ENCODE results near the gene RPTOR.

The RPTOR gene

DNA sequence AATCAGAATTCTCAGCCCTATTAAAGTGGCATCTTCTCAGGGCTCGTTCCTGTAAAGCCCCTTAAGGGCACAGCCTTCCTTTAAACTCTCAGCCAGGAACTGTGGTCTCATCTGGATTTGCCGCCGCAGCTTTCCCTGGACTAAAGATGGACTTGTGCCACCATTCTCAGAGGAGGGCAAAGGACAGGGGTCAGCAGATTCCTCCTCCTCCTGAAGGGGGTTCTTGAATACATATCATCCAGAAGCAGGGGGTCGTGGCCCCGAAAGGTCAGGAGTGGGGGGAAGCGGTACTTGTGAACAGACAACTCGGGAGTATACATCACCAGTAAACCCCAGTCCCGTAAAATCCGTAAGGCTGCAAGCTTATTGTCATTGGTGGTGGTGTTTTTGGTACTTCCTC is 174.8 kb downstream of the RPTOR start:
- Histone ChIP-seq H3K9me3 (ENCODE audit: insufficient read depth, low read length, severe bottlenecking) (no peaks in the 10 kb centered on the region), H4K20me1 (ENCODE audit: insufficient read depth, low read length) (peaks cover 11% of the 10 kb centered on the region; the same call in 1 of the 2 replicates), H3K79me2 (ENCODE audit: insufficient read depth, low read length) (peaks cover 79% of the 10 kb centered on the region), H3K9ac (ENCODE audit: low read depth, low read length) (no peak overlapping the region), H2AFZ (ENCODE audit: low read depth, low read length) (no peak overlapping the region), H3K4me1 (ENCODE audit: insufficient read depth, low read length) (peaks cover 34% of the 10 kb centered on the region), H3K36me3 (ENCODE audit: insufficient read depth, low read length) (no peaks in the 10 kb centered on the region), H3K4me3 (ENCODE audit: low read depth in 1 of 2, low read length in 2 of 2) (no peak overlapping the region), H3K4me2 (ENCODE audit: insufficient read depth, low read length) (no peak overlapping the region), H3K27me3 (ENCODE audit: insufficient read depth, low read length, poor library complexity) (no peaks in the 10 kb centered on the region), H3K27ac (ENCODE audit: low read length) (peak overlapping the region; percentile 43; the same call in 1 of the 2 replicates)
- no peak for ATAC-seq (ENCODE audit: insufficient read depth, low read depth)
- DNase-seq: no peak
- TF ChIP-seq EZH2 (IDR thresholded peaks at IDR 0.05; ENCODE audit: borderline replicate concordance, low read depth, low read length, severe bottlenecking): no peak
- TF ChIP-seq, protein P1, sequence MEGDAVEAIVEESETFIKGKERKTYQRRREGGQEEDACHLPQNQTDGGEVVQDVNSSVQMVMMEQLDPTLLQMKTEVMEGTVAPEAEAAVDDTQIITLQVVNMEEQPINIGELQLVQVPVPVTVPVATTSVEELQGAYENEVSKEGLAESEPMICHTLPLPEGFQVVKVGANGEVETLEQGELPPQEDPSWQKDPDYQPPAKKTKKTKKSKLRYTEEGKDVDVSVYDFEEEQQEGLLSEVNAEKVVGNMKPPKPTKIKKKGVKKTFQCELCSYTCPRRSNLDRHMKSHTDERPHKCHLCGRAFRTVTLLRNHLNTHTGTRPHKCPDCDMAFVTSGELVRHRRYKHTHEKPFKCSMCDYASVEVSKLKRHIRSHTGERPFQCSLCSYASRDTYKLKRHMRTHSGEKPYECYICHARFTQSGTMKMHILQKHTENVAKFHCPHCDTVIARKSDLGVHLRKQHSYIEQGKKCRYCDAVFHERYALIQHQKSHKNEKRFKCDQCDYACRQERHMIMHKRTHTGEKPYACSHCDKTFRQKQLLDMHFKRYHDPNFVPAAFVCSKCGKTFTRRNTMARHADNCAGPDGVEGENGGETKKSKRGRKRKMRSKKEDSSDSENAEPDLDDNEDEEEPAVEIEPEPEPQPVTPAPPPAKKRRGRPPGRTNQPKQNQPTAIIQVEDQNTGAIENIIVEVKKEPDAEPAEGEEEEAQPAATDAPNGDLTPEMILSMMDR (IDR thresholded peaks at IDR 0.05; ENCODE audit: borderline replicate concordance, extremely low read depth, low read length, poor library complexity, severe bottlenecking): no peak

DNA sequence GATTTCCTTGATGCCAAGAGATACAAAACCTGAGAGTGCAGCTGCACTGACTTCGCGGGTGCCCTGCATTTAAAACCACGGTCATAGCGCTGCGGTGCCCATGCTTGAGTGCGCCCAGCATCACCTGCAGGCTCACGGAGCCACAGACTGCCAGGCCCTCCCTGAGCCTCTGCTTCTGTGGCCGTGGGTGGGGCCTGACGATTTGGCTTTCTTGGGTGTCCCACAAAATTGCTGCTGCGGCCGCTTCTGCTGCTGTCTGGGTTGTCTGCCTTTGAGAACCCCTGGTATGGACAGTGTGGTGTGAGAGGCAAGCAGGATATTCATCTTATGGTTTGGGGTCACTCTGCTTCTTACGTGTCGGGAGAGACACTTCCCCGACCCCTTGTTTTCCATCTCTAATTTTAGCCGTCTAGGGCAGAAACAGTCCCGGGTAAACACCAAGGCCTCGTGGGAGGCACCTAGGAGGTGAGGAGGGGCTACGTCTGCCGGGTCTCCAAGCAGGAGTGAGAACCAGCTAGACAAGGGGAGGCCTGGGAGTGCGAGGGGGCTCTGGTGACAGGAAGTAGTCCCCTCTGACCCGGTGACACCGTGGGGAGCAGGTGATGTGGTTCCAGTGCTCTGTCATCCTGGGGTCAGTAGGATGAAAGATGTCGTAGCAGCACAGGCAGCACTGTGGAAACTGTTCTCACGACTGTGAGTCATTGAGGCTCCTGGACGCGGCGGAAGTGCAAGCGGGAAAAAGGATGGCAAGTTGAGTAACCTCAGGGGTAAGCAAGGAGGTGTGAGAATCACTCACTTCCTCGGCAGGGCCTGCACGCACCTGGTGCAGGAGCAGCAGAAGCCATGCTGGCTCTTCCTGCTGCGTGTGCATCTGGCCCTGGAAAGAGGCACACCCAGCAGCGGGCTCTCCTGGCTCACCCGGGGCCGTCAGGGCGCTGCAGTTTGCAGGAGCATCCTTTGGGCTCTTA is 176.3 kb downstream of the RPTOR start:
- no peak overlapping the region for H3K4me3 ChIP-seq (ENCODE audit: low read depth in 1 of 2, low read length in 2 of 2)
- no peaks in the 10 kb centered on the region for H3K9me3 ChIP-seq (ENCODE audit: insufficient read depth, low read length, severe bottlenecking)
- ATAC-seq (ENCODE audit: insufficient read depth, low read depth) (0 out of 3 replicates have a peak, but pooled peaks have one; percentile 47), DNase-seq (peak; percentile 49)
- H3K4me2 ChIP-seq (ENCODE audit: insufficient read depth, low read length): no peak overlapping the region
- peaks cover 13% of the 10 kb centered on the region; the same call in 1 of the 2 replicates for H4K20me1 ChIP-seq (ENCODE audit: insufficient read depth, low read length)
- TF ChIP-seq, protein P1 (IDR thresholded peaks at IDR 0.05; ENCODE audit: borderline replicate concordance, extremely low read depth, low read length, poor library complexity, severe bottlenecking): no peak
- no peak for TF ChIP-seq EZH2 (IDR thresholded peaks at IDR 0.05; ENCODE audit: borderline replicate concordance, low read depth, low read length, severe bottlenecking)
- H2AFZ ChIP-seq (ENCODE audit: low read depth, low read length): no peak overlapping the region
- H3K9ac ChIP-seq (ENCODE audit: low read depth, low read length): no peak overlapping the region
- no peaks in the 10 kb centered on the region for H3K36me3 ChIP-seq (ENCODE audit: insufficient read depth, low read length)
- peaks cover 40% of the 10 kb centered on the region for H3K4me1 ChIP-seq (ENCODE audit: insufficient read depth, low read length)
- H3K27ac ChIP-seq (ENCODE audit: low read length): peak overlapping the region; percentile 38
- H3K27me3 ChIP-seq (ENCODE audit: insufficient read depth, low read length, poor library complexity): no peaks in the 10 kb centered on the region
- peaks cover 88% of the 10 kb centered on the region for H3K79me2 ChIP-seq (ENCODE audit: insufficient read depth, low read length)

GRCh38 chr17:80722661-80723060 is 178.0 kb downstream of the RPTOR start:
- H3K36me3 ChIP-seq (ENCODE audit: insufficient read depth, low read length): peaks cover 14% of the 10 kb centered on the region
- H3K9ac ChIP-seq (ENCODE audit: low read depth, low read length): no peak overlapping the region
- no peak for TF ChIP-seq EZH2 (IDR thresholded peaks at IDR 0.05; ENCODE audit: borderline replicate concordance, low read depth, low read length, severe bottlenecking)
- TF ChIP-seq, protein P1 (IDR thresholded peaks at IDR 0.05; ENCODE audit: borderline replicate concordance, extremely low read depth, low read length, poor library complexity, severe bottlenecking): no peak
- peaks cover 20% of the 10 kb centered on the region; the same call in 1 of the 2 replicates for H4K20me1 ChIP-seq (ENCODE audit: insufficient read depth, low read length)
- H3K9me3 ChIP-seq (ENCODE audit: insufficient read depth, low read length, severe bottlenecking): no peaks in the 10 kb centered on the region
- no peak for DNase-seq
- ATAC-seq (ENCODE audit: insufficient read depth, low read depth): no peak
- no peak overlapping the region for H3K4me3 ChIP-seq (ENCODE audit: low read depth in 1 of 2, low read length in 2 of 2)
- peaks cover 90% of the 10 kb centered on the region for H3K79me2 ChIP-seq (ENCODE audit: insufficient read depth, low read length)
- no peaks in the 10 kb centered on the region for H3K27me3 ChIP-seq (ENCODE audit: insufficient read depth, low read length, poor library complexity)
- no peak overlapping the region for H2AFZ ChIP-seq (ENCODE audit: low read depth, low read length)
- peak overlapping the region; percentile 18 for H3K27ac ChIP-seq (ENCODE audit: low read length)
- H3K4me1 ChIP-seq (ENCODE audit: insufficient read depth, low read length): peaks cover 38% of the 10 kb centered on the region
- H3K4me2 ChIP-seq (ENCODE audit: insufficient read depth, low read length): no peak overlapping the region
